BLaER1 (cell line): ENCODE measurements around the gene TGFBR1.

Source experiments
- H3K27ac ChIP-seq: shearing (Covaris generic); formaldehyde crosslinking; 2 replicates; pipeline ENCODE4 v1.8.1; 2022
- H3K27me3 ChIP-seq: shearing (Covaris generic); formaldehyde crosslinking; 2 replicates; pipeline ENCODE4 v1.8.1; 2022
- H3K36me3 ChIP-seq: shearing (Covaris generic); formaldehyde crosslinking; 2 replicates; pipeline ENCODE4 v1.8.1; 2022
- H3K4me1 ChIP-seq: shearing (Covaris generic); formaldehyde crosslinking; 2 replicates; pipeline ENCODE4 v1.8.1; 2022
- H3K4me2 ChIP-seq: shearing (Covaris generic); formaldehyde crosslinking; 2 replicates; pipeline ENCODE4 v1.8.1; 2022
- H3K4me3 ChIP-seq: shearing (Covaris generic); formaldehyde crosslinking; 2 replicates; pipeline ENCODE4 v1.8.1; 2022
- H3K9ac ChIP-seq: shearing (Covaris generic); formaldehyde crosslinking; 2 replicates; pipeline ENCODE4 v1.8.1; 2022
- H3K9me3 ChIP-seq: shearing (Covaris generic); formaldehyde crosslinking; 2 replicates; pipeline ENCODE4 v1.8.1; 2022
- H4K20me1 ChIP-seq: shearing (Covaris generic); formaldehyde crosslinking; 2 replicates; pipeline ENCODE4 v1.8.1; 2022
- Cebpa-rat ChIP-seq: shearing (Covaris generic); IDR thresholded peaks from 2 replicates; pipeline ENCODE4 v1.8.1; 2022

TGFBR1 gene

GRCh38 chr9:99075246-99075912 lies 29.5 kb upstream of the TGFBR1 start:
- no peak overlapping the region for H3K4me2 ChIP-seq
- no peaks in the 10 kb centered on the region for H4K20me1 ChIP-seq
- TF ChIP-seq Cebpa-rat = no peak
- H3K4me1 ChIP-seq = peaks cover 8% of the 10 kb centered on the region
- no peaks in the 10 kb centered on the region; the same call in 1 of the 2 replicates for H3K9me3 ChIP-seq
- no peak overlapping the region for H3K9ac ChIP-seq
- H3K4me3 ChIP-seq = no peak overlapping the region
- no peaks in the 10 kb centered on the region for H3K36me3 ChIP-seq
- H3K27ac ChIP-seq = no peak overlapping the region
- H3K27me3 ChIP-seq = no peaks in the 10 kb centered on the region

DNA sequence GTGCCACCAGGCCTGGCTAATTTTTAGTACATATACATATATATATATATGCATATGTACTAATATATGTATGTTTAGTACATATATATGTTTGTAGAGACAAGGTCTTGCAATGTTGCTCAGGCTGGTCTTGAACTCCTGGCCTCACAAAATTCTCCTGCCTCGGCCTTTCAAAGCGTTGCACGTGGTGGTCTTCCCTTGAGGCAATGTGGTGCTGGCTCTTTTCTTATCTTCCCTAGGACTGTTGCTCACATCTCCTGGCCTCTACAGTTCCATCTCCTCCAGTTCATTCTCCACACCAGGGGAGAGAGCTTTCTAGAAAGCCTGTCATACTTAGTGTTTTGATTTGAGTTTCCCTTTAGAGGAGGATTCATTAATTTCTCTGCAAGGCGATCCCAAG lies 28.9 kb upstream of the TGFBR1 start:
- Histone ChIP-seq H3K9me3 (no peaks in the 10 kb centered on the region; the same call in 1 of the 2 replicates), H3K27me3 (no peaks in the 10 kb centered on the region), H3K4me1 (peaks cover 8% of the 10 kb centered on the region), H3K9ac (no peak overlapping the region), H4K20me1 (no peaks in the 10 kb centered on the region), H3K36me3 (no peaks in the 10 kb centered on the region), H3K27ac (no peak overlapping the region), H3K4me2 (no peak overlapping the region), H3K4me3 (no peak overlapping the region)
- TF ChIP-seq Cebpa-rat = no peak

DNA sequence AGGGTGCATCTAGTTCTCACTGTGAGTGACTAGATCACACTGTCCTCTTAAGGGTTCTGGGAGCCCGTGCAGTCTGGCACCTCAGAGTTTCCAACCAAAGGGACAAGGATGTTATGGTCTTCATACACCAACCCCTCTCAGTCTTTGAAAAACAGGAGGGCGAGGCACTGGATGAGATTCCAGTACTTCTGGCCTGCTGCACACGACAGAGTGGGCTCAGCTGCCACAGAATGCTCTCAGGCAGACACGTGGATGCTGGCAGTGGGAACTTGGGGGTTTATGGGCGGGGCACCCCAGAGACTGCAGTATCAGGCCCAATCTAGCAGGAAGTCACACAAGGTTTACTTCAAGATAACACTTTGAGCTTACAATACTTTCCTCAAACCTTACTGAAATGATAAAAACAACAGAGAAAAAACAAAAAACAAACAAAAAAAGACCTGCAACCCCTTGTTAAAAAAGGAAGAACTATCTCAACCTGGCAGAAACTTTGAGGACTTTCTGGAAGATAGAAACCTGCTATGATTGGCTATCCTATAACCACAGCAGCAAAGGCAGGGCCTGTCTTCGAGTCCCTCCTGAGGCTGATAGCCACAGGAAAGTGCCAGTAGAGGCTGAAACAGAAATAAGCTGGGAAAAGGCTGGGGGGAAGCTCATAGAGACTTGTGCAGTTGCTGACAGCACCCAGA lies 28.3 kb upstream of the TGFBR1 start:
- Histone ChIP-seq H3K4me1 (peaks cover 8% of the 10 kb centered on the region), H3K36me3 (no peaks in the 10 kb centered on the region), H4K20me1 (no peaks in the 10 kb centered on the region), H3K27ac (no peak overlapping the region), H3K9ac (no peak overlapping the region), H3K4me2 (peak overlapping the region; percentile 8), H3K4me3 (no peak overlapping the region), H3K9me3 (no peaks in the 10 kb centered on the region), H3K27me3 (no peaks in the 10 kb centered on the region)
- TF ChIP-seq Cebpa-rat = no peak

DNA sequence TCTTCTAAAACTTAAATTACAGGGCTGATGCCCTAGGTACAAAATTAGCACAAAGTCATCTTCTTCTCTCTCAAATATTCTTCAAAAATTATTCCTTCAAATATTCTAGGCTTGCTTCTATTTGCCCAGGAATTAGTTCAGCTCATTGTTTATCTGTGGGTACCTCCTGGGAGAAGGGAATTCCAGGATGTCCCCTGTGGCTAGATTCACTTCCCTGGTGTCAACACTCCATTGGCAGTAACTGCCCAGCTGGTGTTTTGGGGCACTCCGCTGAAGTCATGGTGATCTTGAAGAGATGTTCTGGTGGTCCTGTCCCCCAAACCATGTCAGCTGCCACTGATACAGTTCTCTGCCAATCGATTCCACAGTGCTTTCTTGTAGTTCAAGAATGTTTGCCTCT lies 26.2 kb upstream of the TGFBR1 start:
- Histone ChIP-seq H3K9ac (no peak overlapping the region), H3K4me1 (peaks cover 8% of the 10 kb centered on the region), H3K9me3 (no peaks in the 10 kb centered on the region), H3K4me2 (no peak overlapping the region), H4K20me1 (no peaks in the 10 kb centered on the region), H3K36me3 (no peaks in the 10 kb centered on the region), H3K27ac (no peak overlapping the region), H3K4me3 (no peak overlapping the region), H3K27me3 (no peaks in the 10 kb centered on the region)
- TF ChIP-seq Cebpa-rat = no peak

DNA sequence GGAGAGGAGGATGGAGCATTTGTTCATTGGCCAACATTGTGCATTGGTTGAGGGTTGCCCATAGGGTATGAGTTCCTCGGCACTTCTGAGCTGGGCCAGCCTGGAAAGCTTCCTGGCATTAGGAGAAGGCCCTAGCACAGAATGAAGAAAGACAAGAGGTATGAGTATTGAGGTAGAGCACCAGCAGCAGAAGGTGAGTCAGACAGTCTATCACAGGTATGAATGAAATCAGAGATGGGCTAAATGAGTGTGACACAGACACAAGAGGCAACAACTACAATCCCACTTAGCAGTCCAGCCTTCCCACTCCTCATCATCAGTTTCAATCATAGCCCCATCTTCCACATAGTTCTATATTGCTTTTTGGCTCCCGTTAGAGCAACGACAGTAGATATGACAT lies 25.4 kb upstream of the TGFBR1 start:
- H3K4me3 ChIP-seq = no peak overlapping the region
- no peak overlapping the region for H3K4me2 ChIP-seq
- no peak overlapping the region for H3K9ac ChIP-seq
- H3K9me3 ChIP-seq = no peaks in the 10 kb centered on the region
- no peaks in the 10 kb centered on the region for H3K36me3 ChIP-seq
- H3K27ac ChIP-seq = no peak overlapping the region
- no peaks in the 10 kb centered on the region for H3K27me3 ChIP-seq
- no peaks in the 10 kb centered on the region for H4K20me1 ChIP-seq
- TF ChIP-seq Cebpa-rat = no peak
- peaks cover 11% of the 10 kb centered on the region for H3K4me1 ChIP-seq

- H3K36me3 ChIP-seq = no peaks in the 10 kb centered on the region
- no peak overlapping the region for H3K4me3 ChIP-seq
- no peak overlapping the region for H3K9ac ChIP-seq
- H3K27me3 ChIP-seq = no peaks in the 10 kb centered on the region
- no peak overlapping the region for H3K27ac ChIP-seq
- no peak overlapping the region for H3K4me2 ChIP-seq
- no peaks in the 10 kb centered on the region for H4K20me1 ChIP-seq
- peaks cover 4% of the 10 kb centered on the region; the same call in 1 of the 2 replicates for H3K9me3 ChIP-seq
- TF ChIP-seq Cebpa-rat = no peak
- H3K4me1 ChIP-seq = peaks cover 22% of the 10 kb centered on the region
Measured at GRCh38 chr9:99083051-99083450, 21.9 kb upstream of the TGFBR1 start.

- Histone ChIP-seq H3K9me3 (peaks cover 32% of the 10 kb centered on the region), H3K36me3 (no peaks in the 10 kb centered on the region), H3K4me1 (peaks cover 22% of the 10 kb centered on the region), H3K4me2 (peak overlapping the region; percentile 38), H4K20me1 (no peaks in the 10 kb centered on the region), H3K27ac (peak overlapping the region; percentile 2; the same call in 1 of the 2 replicates), H3K9ac (no peak overlapping the region), H3K27me3 (no peaks in the 10 kb centered on the region), H3K4me3 (no peak overlapping the region)
- TF ChIP-seq Cebpa-rat = no peak
Measured at GRCh38 chr9:99085949-99086948, 18.7 kb upstream of the TGFBR1 start.

GRCh38 chr9:99087462-99087861 lies 17.5 kb upstream of the TGFBR1 start:
- Histone ChIP-seq H3K4me2 (no peak overlapping the region), H3K4me1 (peaks cover 22% of the 10 kb centered on the region), H3K9me3 (peaks cover 35% of the 10 kb centered on the region), H3K27ac (no peak overlapping the region), H3K9ac (no peak overlapping the region), H3K4me3 (no peak overlapping the region), H3K27me3 (no peaks in the 10 kb centered on the region), H4K20me1 (no peaks in the 10 kb centered on the region), H3K36me3 (no peaks in the 10 kb centered on the region)
- no peak for TF ChIP-seq Cebpa-rat

- H3K4me3 ChIP-seq = no peak overlapping the region
- no peak for TF ChIP-seq Cebpa-rat
- no peaks in the 10 kb centered on the region for H3K36me3 ChIP-seq
- peaks cover 9% of the 10 kb centered on the region for H3K4me1 ChIP-seq
- peaks cover 35% of the 10 kb centered on the region for H3K9me3 ChIP-seq
- no peaks in the 10 kb centered on the region for H3K27me3 ChIP-seq
- no peak overlapping the region for H3K27ac ChIP-seq
- no peak overlapping the region for H3K9ac ChIP-seq
- H4K20me1 ChIP-seq = no peaks in the 10 kb centered on the region
- H3K4me2 ChIP-seq = no peak overlapping the region
Measured at GRCh38 chr9:99090336-99091130, 14.4 kb upstream of the TGFBR1 start.
